A549 (cell line): ENCODE measurements around the gene LPIN3.

Source experiments
- CTCF ChIP-seq: fragments of >200 bp; sonication (Bioruptor Twin); formaldehyde crosslinking; IDR thresholded peaks from 3 replicates; pipeline ENCODE4 v1.5.1; 2016
- ELK1 ChIP-seq: fragments of 150-350 bp; IDR thresholded peaks from 2 replicates; pipeline ENCODE4 v1.6.1; 2014; ENCODE audit warnings: low read depth, mild to moderate bottlenecking, low read length
- MYC ChIP-seq: IDR thresholded peaks from 2 replicates; pipeline ENCODE4 v1.6.1; 2012; ENCODE audit warnings: mild to moderate bottlenecking, inconsistent platforms, low read length, improper control_type of control experiment, borderline replicate concordance
- POLR2A ChIP-seq: IDR thresholded peaks from 2 replicates; pipeline ENCODE4 v1.6.1; 2012; ENCODE audit warnings: mild to moderate bottlenecking, low read length

GRCh38 chr20:41309817-41310216 is 30.8 kb upstream of the LPIN3 start:
- TF ChIP-seq POLR2A: no peak
- no peak for TF ChIP-seq CTCF
- TF ChIP-seq ELK1: no peak
- no peak for TF ChIP-seq MYC
